Measurements from ENCODE around the gene GNAL. TPM values are rescaled to one million over a fixed set of nuclear protein-coding genes. Genes with fewer than 3 reads are reported as not detected.

GNAL gene
- total and polyA plus RNA-seq, 2 experiments from 2014 or later: 7.5 to 21.6 TPM

DNA sequence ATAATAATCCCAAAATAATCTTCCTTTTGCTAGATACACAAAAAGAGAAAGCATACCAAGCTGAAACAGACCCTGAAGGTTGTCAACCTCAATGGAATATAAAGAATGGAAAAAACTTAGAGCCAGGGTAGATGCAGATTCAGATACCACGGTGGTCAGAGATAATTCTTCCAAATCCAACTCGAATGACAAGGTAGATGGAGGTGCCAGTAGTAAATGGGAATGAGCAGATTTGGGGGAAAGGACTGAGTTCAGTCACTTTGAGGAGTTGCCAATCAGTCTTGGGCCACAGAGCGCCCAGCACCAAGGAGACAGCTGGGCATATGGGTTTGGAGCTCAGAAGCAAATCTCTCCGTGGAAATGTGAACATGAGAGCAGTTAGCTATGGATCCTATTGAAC is 158.7 kb downstream of the GNAL start:
- Mint-ChIP-seq H3K27me3 (ENCODE audit: insufficient read depth, low read depth, poor library complexity) (peaks cover 10% of the 10 kb centered on the region), H3K27ac (no peak overlapping the region), H3K4me1 (peaks cover 13% of the 10 kb centered on the region; the same call in 2 of the 3 replicates), H3K4me3 (no peak overlapping the region), H3K36me3 (ENCODE audit: low read depth) (no peaks in the 10 kb centered on the region), H3K9me3 (no peaks in the 10 kb centered on the region; the same call in 2 of the 3 replicates)
- H3K79me2 ChIP-seq (replicated peaks; ENCODE audit: insufficient read depth): peaks cover 16% of the 10 kb centered on the region
- TF ChIP-seq ZNF331 (CRISPR knock-in tag; IDR thresholded peaks at IDR 0.05; ENCODE audit: low read depth) (no peak), CREB1 (CRISPR knock-in tag; IDR thresholded peaks at IDR 0.05; ENCODE audit: low read depth) (no peak), EZH2phosphoT487 (IDR thresholded peaks at IDR 0.05; ENCODE audit: unreplicated experiment) (no peak), POLR2AphosphoS5 (IDR thresholded peaks at IDR 0.05; ENCODE audit: low read depth) (no peak), NANOG (IDR thresholded peaks at IDR 0.05; ENCODE audit: borderline replicate concordance) (no peak), STAT1 (IDR thresholded peaks at IDR 0.05; ENCODE audit: unreplicated experiment) (no peak), EZH2 (IDR thresholded peaks at IDR 0.05; ENCODE audit: low read depth, unreplicated experiment) (no peak), ZNF114 (CRISPR knock-in tag; IDR thresholded peaks at IDR 0.05) (no peak), JUNB (IDR thresholded peaks at IDR 0.05; ENCODE audit: unreplicated experiment) (no peak)
- TF ChIP-seq, protein P1, sequence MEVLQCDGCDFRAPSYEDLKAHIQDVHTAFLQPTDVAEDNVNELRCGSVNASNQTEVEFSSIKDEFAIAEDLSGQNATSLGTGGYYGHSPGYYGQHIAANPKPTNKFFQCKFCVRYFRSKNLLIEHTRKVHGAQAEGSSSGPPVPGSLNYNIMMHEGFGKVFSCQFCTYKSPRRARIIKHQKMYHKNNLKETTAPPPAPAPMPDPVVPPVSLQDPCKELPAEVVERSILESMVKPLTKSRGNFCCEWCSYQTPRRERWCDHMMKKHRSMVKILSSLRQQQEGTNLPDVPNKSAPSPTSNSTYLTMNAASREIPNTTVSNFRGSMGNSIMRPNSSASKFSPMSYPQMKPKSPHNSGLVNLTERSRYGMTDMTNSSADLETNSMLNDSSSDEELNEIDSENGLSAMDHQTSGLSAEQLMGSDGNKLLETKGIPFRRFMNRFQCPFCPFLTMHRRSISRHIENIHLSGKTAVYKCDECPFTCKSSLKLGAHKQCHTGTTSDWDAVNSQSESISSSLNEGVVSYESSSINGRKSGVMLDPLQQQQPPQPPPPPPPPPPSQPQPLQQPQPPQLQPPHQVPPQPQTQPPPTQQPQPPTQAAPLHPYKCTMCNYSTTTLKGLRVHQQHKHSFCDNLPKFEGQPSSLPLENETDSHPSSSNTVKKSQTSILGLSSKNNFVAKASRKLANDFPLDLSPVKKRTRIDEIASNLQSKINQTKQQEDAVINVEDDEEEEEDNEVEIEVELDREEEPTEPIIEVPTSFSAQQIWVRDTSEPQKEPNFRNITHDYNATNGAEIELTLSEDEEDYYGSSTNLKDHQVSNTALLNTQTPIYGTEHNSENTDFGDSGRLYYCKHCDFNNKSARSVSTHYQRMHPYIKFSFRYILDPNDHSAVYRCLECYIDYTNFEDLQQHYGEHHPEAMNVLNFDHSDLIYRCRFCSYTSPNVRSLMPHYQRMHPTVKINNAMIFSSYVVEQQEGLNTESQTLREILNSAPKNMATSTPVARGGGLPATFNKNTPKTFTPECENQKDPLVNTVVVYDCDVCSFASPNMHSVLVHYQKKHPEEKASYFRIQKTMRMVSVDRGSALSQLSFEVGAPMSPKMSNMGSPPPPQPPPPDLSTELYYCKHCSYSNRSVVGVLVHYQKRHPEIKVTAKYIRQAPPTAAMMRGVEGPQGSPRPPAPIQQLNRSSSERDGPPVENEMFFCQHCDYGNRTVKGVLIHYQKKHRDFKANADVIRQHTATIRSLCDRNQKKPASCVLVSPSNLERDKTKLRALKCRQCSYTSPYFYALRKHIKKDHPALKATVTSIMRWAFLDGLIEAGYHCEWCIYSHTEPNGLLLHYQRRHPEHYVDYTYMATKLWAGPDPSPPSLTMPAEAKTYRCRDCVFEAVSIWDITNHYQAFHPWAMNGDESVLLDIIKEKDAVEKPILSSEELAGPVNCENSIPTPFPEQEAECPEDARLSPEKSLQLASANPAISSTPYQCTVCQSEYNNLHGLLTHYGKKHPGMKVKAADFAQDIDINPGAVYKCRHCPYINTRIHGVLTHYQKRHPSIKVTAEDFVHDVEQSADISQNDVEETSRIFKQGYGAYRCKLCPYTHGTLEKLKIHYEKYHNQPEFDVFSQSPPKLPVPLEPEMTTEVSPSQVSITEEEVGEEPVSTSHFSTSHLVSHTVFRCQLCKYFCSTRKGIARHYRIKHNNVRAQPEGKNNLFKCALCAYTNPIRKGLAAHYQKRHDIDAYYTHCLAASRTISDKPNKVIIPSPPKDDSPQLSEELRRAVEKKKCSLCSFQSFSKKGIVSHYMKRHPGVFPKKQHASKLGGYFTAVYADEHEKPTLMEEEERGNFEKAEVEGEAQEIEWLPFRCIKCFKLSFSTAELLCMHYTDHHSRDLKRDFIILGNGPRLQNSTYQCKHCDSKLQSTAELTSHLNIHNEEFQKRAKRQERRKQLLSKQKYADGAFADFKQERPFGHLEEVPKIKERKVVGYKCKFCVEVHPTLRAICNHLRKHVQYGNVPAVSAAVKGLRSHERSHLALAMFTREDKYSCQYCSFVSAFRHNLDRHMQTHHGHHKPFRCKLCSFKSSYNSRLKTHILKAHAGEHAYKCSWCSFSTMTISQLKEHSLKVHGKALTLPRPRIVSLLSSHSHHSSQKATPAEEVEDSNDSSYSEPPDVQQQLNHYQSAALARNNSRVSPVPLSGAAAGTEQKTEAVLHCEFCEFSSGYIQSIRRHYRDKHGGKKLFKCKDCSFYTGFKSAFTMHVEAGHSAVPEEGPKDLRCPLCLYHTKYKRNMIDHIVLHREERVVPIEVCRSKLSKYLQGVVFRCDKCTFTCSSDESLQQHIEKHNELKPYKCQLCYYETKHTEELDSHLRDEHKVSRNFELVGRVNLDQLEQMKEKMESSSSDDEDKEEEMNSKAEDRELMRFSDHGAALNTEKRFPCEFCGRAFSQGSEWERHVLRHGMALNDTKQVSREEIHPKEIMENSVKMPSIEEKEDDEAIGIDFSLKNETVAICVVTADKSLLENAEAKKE (CRISPR knock-in tag; IDR thresholded peaks at IDR 0.05): no peak
- TF ChIP-seq, protein P2, sequence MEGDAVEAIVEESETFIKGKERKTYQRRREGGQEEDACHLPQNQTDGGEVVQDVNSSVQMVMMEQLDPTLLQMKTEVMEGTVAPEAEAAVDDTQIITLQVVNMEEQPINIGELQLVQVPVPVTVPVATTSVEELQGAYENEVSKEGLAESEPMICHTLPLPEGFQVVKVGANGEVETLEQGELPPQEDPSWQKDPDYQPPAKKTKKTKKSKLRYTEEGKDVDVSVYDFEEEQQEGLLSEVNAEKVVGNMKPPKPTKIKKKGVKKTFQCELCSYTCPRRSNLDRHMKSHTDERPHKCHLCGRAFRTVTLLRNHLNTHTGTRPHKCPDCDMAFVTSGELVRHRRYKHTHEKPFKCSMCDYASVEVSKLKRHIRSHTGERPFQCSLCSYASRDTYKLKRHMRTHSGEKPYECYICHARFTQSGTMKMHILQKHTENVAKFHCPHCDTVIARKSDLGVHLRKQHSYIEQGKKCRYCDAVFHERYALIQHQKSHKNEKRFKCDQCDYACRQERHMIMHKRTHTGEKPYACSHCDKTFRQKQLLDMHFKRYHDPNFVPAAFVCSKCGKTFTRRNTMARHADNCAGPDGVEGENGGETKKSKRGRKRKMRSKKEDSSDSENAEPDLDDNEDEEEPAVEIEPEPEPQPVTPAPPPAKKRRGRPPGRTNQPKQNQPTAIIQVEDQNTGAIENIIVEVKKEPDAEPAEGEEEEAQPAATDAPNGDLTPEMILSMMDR (conservative IDR thresholded peaks at IDR 0.05; ENCODE audit: low read depth in 2 of 2): no peak
- TF ChIP-seq, protein P3, sequence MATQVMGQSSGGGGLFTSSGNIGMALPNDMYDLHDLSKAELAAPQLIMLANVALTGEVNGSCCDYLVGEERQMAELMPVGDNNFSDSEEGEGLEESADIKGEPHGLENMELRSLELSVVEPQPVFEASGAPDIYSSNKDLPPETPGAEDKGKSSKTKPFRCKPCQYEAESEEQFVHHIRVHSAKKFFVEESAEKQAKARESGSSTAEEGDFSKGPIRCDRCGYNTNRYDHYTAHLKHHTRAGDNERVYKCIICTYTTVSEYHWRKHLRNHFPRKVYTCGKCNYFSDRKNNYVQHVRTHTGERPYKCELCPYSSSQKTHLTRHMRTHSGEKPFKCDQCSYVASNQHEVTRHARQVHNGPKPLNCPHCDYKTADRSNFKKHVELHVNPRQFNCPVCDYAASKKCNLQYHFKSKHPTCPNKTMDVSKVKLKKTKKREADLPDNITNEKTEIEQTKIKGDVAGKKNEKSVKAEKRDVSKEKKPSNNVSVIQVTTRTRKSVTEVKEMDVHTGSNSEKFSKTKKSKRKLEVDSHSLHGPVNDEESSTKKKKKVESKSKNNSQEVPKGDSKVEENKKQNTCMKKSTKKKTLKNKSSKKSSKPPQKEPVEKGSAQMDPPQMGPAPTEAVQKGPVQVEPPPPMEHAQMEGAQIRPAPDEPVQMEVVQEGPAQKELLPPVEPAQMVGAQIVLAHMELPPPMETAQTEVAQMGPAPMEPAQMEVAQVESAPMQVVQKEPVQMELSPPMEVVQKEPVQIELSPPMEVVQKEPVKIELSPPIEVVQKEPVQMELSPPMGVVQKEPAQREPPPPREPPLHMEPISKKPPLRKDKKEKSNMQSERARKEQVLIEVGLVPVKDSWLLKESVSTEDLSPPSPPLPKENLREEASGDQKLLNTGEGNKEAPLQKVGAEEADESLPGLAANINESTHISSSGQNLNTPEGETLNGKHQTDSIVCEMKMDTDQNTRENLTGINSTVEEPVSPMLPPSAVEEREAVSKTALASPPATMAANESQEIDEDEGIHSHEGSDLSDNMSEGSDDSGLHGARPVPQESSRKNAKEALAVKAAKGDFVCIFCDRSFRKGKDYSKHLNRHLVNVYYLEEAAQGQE (IDR thresholded peaks at IDR 0.05; ENCODE audit: unreplicated experiment): no peak
- TF ChIP-seq, protein P4, sequence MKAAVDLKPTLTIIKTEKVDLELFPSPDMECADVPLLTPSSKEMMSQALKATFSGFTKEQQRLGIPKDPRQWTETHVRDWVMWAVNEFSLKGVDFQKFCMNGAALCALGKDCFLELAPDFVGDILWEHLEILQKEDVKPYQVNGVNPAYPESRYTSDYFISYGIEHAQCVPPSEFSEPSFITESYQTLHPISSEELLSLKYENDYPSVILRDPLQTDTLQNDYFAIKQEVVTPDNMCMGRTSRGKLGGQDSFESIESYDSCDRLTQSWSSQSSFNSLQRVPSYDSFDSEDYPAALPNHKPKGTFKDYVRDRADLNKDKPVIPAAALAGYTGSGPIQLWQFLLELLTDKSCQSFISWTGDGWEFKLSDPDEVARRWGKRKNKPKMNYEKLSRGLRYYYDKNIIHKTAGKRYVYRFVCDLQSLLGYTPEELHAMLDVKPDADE (IDR thresholded peaks at IDR 0.05): no peak
- H3K4me2 ChIP-seq: no peak overlapping the region
- H3K27me3 ChIP-seq (ENCODE audit: insufficient read depth): no peaks in the 10 kb centered on the region
- H3K4me1 ChIP-seq (ENCODE audit: insufficient read depth): no peaks in the 10 kb centered on the region
- no peak overlapping the region for H2AFZ ChIP-seq
- H3K36me3 ChIP-seq (ENCODE audit: insufficient read depth): no peaks in the 10 kb centered on the region
- no peaks in the 10 kb centered on the region for H4K20me1 ChIP-seq (replicated peaks; ENCODE audit: insufficient read depth)
- no peaks in the 10 kb centered on the region for H3K9me2 ChIP-seq (ENCODE audit: insufficient read depth)
- no peak for DNase-seq (ENCODE audit: low spot score)
- H3K27ac ChIP-seq (ENCODE audit: low read depth): no peak overlapping the region
- H3F3A ChIP-seq (replicated peaks; ENCODE audit: low read depth): no peaks in the 10 kb centered on the region; the same call in 1 of the 2 replicates
- H3K4me3 ChIP-seq: no peak overlapping the region
- ATAC-seq: no peak

All from GM23338 (cell line).